ENCODE data around the gene HES6.

GRCh38 chr2:238256594-238257104, 16.8 kb upstream of the HES6 start:
- TF ChIP-seq MAFK (IDR thresholded peaks at IDR 0.05; ENCODE audit: low read depth, low read length) (no peak), CTCF (IDR thresholded peaks at IDR 0.05; ENCODE audit: control extremely low read depth in 1 of 3, insufficient read depth in 1 of 3, low read depth in 1 of 3, low read length in 3 of 3) (peak; percentile 95 to 99 (median 98)), TAF7 (optimal IDR thresholded peaks at IDR 0.05; ENCODE audit: borderline replicate concordance, low read depth, low read length) (no peak), CTBP2 (IDR thresholded peaks at IDR 0.05; ENCODE audit: borderline replicate concordance, insufficient read depth, insufficient read length, low read length) (no peak), YY1 (IDR thresholded peaks at IDR 0.05; ENCODE audit: low read depth, low read length) (peak; percentile 61; the same call in 1 of the 2 replicates), TEAD4 (IDR thresholded peaks at IDR 0.05; ENCODE audit: low read depth, low read length) (no peak; the same call in 1 of the 2 replicates), NANOG (IDR thresholded peaks at IDR 0.05; ENCODE audit: insufficient read depth, low read depth, low read length, poor library complexity, severe bottlenecking) (peak; percentile 2), EP300 (IDR thresholded peaks at IDR 0.05; ENCODE audit: borderline replicate concordance in 1 of 2, low read depth in 2 of 2, low read length in 2 of 2) (no peak), EZH2 (IDR thresholded peaks at IDR 0.05; ENCODE audit: low read depth, low read length, severe bottlenecking) (no peak), CBX5 (IDR thresholded peaks at IDR 0.05; ENCODE audit: low read depth, low read length) (no peak), KDM4A (IDR thresholded peaks at IDR 0.05; ENCODE audit: low read depth, low read length, severe bottlenecking) (no peak), POLR2A (IDR thresholded peaks at IDR 0.05; ENCODE audit: control extremely low read depth in 1 of 2, low read depth in 2 of 2, low read length in 2 of 2) (no peak)
